ENCODE data around the gene ANKDD1B. TPM values are rescaled to one million over a fixed set of nuclear protein-coding genes. Genes with fewer than 3 reads are reported as not detected.

The ANKDD1B gene
- total and polyA plus RNA-seq, 2 donors (not counting 1 experiment from before 2014, with no cell fraction given) = 0.07 to 0.66 TPM

DNA sequence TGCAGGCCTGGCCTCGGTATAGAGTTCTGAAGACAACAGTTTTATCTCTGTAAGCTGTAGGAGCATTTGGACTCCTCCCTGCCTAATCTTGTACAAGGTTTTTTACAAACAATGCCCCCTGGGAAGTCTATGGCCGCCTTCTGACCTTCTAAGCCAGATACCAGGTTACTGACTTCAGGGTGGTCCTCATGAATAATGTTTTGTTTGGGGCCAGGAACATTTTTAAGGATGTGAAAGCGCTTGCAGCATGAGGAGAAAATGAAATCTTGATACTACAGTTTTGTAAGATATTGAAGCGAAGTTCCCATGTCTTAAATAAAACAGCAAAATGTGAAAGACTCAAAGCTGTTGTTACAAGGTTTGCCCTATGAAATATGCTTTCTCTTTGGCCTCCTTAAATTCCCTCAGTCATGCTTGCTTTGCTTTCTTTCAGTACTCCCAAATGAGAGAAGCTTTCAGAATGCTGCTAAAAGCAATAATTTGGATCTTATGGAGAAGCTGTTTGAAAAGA, 5.2 kb downstream of the ANKDD1B start:
- Histone ChIP-seq H3K79me2 (ENCODE audit: control insufficient read depth, insufficient read depth, low read length) (no peaks in the 10 kb centered on the region), H4K20me1 (ENCODE audit: control insufficient read depth, extremely low read depth, insufficient read depth, low read length) (no peaks in the 10 kb centered on the region), H3K27ac (ENCODE audit: insufficient read depth, low read length) (no peak overlapping the region), H2AFZ (ENCODE audit: low read length) (no peak overlapping the region), H3K36me3 (ENCODE audit: control insufficient read depth, insufficient read depth, low read length) (no peaks in the 10 kb centered on the region), H3K27me3 (ENCODE audit: control insufficient read depth, insufficient read depth, low read length) (no peaks in the 10 kb centered on the region), H3K4me3 (replicated peaks in 1 of 4; ENCODE audit: control extremely low read depth in 1 of 4, insufficient read depth in 1 of 4, low read depth in 3 of 4, low read length in 4 of 4) (no peak overlapping the region), H3K9ac (ENCODE audit: insufficient read depth, low read length) (no peak overlapping the region), H3K4me1 (ENCODE audit: control insufficient read depth, extremely low read depth, insufficient read depth, low read length) (peaks cover 3% of the 10 kb centered on the region), H3K4me2 (ENCODE audit: extremely low read depth, insufficient read depth, low read length) (no peak overlapping the region), H3K9me3 (ENCODE audit: control insufficient read depth, insufficient read depth, low read depth, low read length) (no peaks in the 10 kb centered on the region)
- TF ChIP-seq EZH2 (IDR thresholded peaks at IDR 0.05; ENCODE audit: low read length, missing control alignments) = no peak
- TF ChIP-seq, protein P1, sequence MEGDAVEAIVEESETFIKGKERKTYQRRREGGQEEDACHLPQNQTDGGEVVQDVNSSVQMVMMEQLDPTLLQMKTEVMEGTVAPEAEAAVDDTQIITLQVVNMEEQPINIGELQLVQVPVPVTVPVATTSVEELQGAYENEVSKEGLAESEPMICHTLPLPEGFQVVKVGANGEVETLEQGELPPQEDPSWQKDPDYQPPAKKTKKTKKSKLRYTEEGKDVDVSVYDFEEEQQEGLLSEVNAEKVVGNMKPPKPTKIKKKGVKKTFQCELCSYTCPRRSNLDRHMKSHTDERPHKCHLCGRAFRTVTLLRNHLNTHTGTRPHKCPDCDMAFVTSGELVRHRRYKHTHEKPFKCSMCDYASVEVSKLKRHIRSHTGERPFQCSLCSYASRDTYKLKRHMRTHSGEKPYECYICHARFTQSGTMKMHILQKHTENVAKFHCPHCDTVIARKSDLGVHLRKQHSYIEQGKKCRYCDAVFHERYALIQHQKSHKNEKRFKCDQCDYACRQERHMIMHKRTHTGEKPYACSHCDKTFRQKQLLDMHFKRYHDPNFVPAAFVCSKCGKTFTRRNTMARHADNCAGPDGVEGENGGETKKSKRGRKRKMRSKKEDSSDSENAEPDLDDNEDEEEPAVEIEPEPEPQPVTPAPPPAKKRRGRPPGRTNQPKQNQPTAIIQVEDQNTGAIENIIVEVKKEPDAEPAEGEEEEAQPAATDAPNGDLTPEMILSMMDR (conservative IDR thresholded peaks at IDR 0.05 in 1 of 2, IDR thresholded peaks at IDR 0.05 in 1 of 2; ENCODE audit: low read depth in 1 of 2, low read length in 2 of 2) = no peak
- no peak for DNase-seq (ENCODE audit: low read depth in 2 of 2)

DNA sequence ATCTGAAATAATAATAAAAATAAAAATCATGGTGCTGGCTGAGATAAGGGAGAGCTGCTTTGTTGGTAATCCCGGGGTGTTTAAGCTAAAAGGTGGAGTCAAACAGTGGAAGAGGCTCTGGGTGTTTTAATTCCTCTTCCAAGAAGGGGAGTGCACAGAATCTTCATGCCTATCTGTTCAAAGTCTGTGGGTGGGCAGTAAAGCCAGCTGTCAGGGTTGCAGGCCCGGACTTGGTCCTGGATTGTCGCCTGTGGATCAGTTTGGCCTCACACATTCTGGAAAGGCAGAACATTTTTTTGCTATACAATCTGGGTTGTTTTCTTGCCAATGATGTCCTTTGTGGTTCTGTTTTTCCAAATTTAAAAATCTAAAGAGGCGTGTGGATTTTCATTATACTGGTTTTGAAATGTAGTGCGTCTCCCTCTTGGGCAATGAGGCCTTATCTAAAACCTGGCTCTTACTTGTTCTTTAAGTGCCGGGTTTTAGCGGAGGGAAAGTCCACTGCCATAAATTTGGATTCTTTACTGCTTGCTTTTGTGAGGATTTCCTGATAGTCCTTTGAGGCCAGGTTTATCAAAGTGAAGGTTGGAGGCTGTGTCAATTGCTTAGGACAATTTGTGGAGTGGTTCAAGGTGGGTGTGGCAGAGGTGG, 5.8 kb downstream of the ANKDD1B start:
- no peak overlapping the region for H2AFZ ChIP-seq (ENCODE audit: low read length)
- no peak for DNase-seq (ENCODE audit: low read depth in 2 of 2)

DNA sequence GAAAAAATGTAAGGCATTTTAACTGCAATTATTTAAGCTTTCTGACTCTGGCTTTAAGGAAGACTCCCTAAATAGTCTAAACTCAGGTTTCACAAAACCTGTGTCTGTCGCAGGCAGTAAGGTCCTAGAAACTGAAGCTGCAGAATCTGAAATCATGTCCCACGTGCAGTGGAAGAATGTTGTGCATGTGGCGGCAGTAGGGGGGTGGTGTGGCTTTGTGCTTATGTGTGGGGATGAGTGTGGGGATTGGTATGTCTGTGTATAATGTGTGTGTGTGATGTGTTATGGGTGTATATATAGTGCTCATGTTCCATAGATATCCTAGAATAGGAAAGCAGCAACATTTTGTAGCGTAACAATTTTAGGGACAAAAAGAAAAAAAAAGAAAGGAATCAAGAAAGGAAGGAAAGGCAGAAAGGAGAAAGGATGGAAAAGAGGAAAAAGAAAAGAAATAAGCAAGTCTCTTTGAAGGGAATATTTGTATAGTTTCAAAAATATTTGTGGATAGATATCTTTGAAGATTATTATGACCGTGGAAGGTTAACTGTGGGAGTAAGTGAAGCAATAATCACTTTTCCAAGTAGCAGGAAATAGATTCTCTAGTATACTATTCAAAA, 6.6 kb downstream of the ANKDD1B start:
- H3K9ac ChIP-seq (ENCODE audit: insufficient read depth, low read length) = no peak overlapping the region

More for the DNA sequence above, 5.8 kb downstream of the ANKDD1B start:
- Histone ChIP-seq H3K36me3 (ENCODE audit: control insufficient read depth, insufficient read depth, low read length) (no peaks in the 10 kb centered on the region), H3K9me3 (ENCODE audit: control insufficient read depth, insufficient read depth, low read depth, low read length) (no peaks in the 10 kb centered on the region), H3K27me3 (ENCODE audit: control insufficient read depth, insufficient read depth, low read length) (no peaks in the 10 kb centered on the region), H4K20me1 (ENCODE audit: control insufficient read depth, extremely low read depth, insufficient read depth, low read length) (no peaks in the 10 kb centered on the region), H3K79me2 (ENCODE audit: control insufficient read depth, insufficient read depth, low read length) (no peaks in the 10 kb centered on the region), H3K4me1 (ENCODE audit: control insufficient read depth, extremely low read depth, insufficient read depth, low read length) (peaks cover 3% of the 10 kb centered on the region), H3K4me2 (ENCODE audit: extremely low read depth, insufficient read depth, low read length) (no peak overlapping the region), H3K9ac (ENCODE audit: insufficient read depth, low read length) (no peak overlapping the region), H3K27ac (ENCODE audit: insufficient read depth, low read length) (no peak overlapping the region), H3K4me3 (replicated peaks in 1 of 4; ENCODE audit: control extremely low read depth in 1 of 4, insufficient read depth in 1 of 4, low read depth in 3 of 4, low read length in 4 of 4) (no peak overlapping the region)
- TF ChIP-seq EZH2 (IDR thresholded peaks at IDR 0.05; ENCODE audit: low read length, missing control alignments) = no peak

More for the DNA sequence above, 6.6 kb downstream of the ANKDD1B start:
- peak in 1 of 2 donors; percentile 88 for DNase-seq (ENCODE audit: low read depth in 2 of 2)
- Histone ChIP-seq H3K27ac (ENCODE audit: insufficient read depth, low read length) (no peak overlapping the region), H4K20me1 (ENCODE audit: control insufficient read depth, extremely low read depth, insufficient read depth, low read length) (no peaks in the 10 kb centered on the region), H3K4me3 (replicated peaks in 1 of 4; ENCODE audit: control extremely low read depth in 1 of 4, insufficient read depth in 1 of 4, low read depth in 3 of 4, low read length in 4 of 4) (no peak overlapping the region), H3K27me3 (ENCODE audit: control insufficient read depth, insufficient read depth, low read length) (no peaks in the 10 kb centered on the region), H3K9me3 (ENCODE audit: control insufficient read depth, insufficient read depth, low read depth, low read length) (no peaks in the 10 kb centered on the region), H3K4me2 (ENCODE audit: extremely low read depth, insufficient read depth, low read length) (no peak overlapping the region), H3K79me2 (ENCODE audit: control insufficient read depth, insufficient read depth, low read length) (no peaks in the 10 kb centered on the region), H3K4me1 (ENCODE audit: control insufficient read depth, extremely low read depth, insufficient read depth, low read length) (peaks cover 3% of the 10 kb centered on the region), H3K36me3 (ENCODE audit: control insufficient read depth, insufficient read depth, low read length) (no peaks in the 10 kb centered on the region), H2AFZ (ENCODE audit: low read length) (no peak overlapping the region)
- no peak for TF ChIP-seq EZH2 (IDR thresholded peaks at IDR 0.05; ENCODE audit: low read length, missing control alignments)
- TF ChIP-seq, protein P1 (conservative IDR thresholded peaks at IDR 0.05 in 1 of 2, IDR thresholded peaks at IDR 0.05 in 1 of 2; ENCODE audit: low read depth in 1 of 2, low read length in 2 of 2) = no peak

Data from fibroblast of lung (primary cell).